ENCODE results near the gene KDM7A.
"Not testable (repeated sequence)": the region's sequence is repeated elsewhere in the genome, so short reads cannot be mapped to it uniquely, and the experiment has no call there.

Gene KDM7A

DNA sequence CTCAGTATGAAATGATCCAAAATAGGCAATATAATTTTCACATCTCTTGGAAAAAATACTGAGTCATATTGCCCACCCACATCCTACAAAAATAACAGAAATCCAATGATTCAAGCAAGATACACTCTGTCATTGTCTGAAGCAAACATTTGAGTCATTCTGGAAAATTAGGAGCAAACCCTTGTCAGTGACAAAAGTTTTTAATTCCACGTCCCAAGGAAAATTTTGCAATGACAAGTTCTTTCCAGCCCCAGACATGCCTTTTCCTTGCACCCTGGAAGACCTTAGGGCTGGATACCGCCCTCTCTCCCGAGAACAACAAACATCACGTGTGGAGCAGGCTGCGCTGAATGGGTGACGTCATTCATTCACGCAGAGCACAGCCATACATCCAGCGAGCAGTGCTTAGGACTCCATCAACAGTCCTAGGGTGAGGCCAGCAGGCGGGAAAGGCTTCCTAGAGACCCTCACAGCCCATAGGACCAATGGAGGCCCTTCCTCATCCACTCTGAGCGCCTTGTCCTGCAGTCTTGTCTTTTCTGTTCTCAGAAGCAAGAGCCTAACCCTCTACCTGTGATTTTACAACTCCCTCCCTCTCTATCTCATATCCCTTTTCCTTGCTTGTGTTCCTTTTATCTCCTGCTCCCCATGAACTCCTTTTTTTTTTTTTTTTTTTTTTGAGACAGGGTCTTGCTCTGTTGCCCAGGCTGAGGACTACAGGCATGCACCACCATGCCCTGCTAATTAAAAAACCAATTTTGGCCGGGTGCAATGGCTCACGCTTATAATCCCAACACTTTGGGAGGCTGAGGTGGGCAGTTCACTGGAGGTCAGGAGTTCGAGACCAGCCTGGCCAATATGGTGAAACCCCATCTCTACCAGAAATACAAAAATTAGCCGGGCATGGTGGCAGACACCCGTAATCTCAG, 23.5 kb upstream of the KDM7A start:
- no peak for DNase-seq

DNA sequence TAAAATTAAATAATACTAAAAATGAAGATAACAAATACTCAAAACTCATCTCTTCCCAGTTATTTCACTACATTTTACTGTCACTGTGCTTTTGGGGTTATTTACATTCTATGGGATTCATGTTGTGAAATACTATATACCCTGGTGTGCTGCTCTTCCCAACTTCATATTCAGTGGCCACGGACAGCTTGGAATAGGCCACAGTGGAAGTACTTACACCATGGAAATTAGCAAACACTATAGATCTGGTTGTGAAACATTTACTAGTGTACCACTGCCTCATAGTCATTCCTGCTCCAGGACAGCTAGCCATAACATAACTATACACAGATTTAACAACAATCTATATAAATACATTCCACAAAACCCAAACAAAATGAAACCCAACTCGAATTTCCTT, 21.2 kb upstream of the KDM7A start:
- DNase-seq, result no peak

DNA sequence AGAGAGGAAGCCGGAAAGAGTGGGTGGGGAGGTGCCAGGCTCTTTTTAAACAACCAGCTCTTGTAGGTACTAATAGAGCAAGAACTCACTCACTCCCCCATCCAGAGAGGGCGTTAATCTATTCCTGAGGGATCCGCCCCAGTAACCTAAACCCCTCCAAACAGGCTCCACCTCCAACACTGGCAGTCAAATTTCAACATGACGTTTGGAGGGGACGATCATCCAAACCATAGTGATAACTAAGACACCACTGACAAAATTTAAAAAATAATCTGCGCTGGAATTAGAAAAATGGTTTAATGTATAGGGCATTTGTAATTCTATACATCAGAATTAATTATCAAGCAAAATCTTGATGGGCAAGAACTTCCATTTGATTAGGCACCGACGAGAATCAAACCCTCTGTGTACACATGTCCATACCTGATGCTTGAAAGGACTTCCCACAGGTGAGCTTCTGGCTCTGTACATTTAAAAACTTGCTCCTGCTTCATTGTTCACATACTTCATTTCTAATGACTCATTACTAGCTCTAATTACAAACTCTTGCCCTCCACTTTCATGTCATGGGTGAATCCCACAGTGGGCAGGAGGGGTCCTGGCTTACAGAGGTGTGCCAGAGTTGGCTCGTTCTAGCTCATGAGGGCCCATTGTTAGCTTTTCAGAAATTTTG, 20.6 kb upstream of the KDM7A start:
- no peak for DNase-seq

DNA sequence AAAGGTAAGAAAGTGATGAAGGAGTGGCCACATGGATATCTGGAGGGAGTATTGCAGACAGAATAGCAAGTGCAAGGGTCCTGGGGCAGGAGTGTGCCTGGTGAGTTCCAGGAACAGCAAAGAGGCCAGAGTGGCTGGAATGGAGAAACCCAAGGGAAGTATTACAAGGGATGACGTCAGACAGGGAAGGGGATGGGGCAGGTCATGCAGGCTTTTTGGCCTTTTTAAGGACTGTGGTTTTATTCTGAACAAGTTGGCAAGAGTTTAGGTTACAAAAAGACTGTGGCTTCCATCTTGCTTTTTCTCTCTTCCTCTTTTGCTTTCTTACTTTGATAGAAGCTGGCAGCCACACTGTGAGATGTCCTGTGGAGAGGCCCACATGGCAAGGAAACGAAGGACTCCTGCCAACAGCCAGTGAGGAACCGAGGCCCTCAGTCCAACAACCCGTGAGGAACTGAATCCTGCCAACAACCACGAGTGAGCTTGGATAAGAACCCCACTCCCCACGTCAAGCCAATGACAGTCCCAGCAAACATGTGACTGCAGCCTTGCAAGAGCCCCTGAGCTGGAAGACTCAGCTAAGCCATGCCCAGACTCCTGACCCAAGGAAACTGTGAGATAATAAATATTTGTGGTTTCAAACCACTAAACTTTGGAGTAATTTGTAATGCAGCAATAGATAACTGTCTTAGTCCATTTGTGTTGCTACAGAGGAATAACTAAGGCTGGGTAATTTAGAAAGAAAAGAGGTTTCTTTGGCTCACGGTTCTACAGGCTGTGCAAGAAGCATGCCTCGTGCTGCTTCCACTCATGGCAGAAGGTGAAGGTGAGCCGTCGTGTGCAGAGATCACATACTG, 19.8 kb upstream of the KDM7A start:
- no peak for DNase-seq

DNA sequence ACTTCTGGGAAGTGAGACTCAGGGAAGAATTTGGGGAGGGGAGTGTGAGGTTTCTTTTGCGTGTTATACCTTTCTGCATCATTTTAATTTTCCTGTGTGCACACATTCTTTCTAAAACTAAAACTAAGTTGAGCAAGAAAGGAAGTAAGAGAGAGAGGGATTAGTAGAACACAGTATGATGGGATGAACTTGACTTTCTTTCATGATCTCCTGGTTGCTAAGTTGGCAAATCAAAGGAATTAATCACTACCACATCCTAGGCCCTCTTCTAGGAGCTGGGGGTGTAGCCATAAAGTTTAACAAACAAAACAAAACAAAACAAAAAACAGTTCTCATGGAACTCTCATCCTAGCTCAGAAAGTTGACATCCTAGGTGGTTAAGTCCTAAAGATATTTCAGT, 19.1 kb upstream of the KDM7A start:
- DNase-seq, result no peak

DNA sequence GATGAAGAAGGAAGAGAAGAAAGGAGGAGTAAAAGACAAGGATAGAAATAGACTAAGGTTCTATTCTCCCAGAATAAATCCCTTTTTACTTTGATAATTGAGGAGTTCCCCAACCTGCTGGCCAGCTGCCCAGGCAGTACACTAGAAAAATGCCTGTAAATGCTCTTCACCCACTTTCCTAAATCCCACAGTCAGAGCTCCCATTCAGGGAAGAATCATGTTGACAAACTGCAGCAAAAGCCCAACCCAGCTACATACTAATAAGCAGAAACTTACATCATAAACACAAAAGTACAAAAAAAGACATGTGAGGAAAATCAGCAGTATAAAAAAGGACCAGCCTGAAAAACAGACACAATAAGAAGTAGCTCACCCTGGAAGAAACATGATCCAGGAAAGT, 15.8 kb upstream of the KDM7A start:
- DNase-seq, result no peak

DNA sequence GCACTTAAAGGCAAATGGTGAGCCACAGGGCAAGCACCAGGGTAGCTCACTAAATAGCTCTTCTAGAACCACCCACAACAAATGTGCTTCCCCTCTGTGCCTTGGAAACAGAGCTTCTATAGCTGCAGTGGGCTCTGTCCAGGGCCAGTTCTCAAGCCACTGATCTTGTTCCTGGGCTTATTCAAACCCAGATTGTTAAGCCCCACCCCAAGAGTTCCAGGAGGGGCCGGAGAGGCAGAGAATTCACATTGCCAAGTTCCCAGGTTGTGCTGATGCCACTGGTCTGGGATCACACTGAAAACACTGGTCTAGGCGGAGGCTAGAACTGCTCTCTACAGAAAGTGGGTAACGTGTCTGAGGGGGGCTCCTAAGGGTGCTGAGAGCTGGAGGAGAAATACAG, 15.4 kb upstream of the KDM7A start:
- DNase-seq, result no peak

DNA sequence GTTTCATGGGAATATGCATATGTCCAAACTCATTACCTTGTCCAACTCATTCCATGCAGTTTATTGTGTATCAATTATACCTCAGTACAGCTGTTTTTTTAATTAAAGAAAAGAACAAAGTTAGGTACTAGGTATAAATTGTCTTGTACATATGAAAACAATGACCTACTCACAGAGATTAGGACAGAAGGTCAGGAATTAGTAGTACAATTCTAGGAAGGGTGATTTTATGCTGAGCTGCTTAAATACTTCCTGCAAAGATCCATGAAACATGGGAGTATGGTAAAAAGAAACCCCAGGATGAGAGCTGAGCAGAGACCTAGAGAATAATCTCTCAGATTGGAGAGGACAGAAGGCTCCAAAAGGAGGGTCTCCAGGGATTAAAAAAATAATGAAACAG, 13.8 kb upstream of the KDM7A start:
- no peak for DNase-seq

DNA sequence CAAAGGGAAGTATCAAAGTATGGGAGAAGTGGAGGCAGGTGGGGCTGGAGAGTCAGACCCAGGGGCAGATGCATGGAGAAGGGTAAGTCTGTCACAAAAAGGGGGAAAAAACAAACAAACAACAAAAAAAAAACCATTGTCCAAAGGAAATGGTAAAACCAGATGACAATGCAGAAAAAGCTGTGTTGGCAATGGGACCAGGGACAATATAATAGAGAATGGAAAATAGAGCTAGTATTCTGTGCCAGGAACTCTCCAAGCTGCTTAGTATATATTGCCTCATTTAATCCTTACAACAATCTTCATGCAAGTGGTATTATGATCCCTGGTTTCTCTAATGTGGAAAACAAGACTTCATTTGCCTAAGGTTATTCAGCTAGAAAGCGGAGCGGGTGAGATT, 13.1 kb upstream of the KDM7A start:
- no peak for DNase-seq

DNA sequence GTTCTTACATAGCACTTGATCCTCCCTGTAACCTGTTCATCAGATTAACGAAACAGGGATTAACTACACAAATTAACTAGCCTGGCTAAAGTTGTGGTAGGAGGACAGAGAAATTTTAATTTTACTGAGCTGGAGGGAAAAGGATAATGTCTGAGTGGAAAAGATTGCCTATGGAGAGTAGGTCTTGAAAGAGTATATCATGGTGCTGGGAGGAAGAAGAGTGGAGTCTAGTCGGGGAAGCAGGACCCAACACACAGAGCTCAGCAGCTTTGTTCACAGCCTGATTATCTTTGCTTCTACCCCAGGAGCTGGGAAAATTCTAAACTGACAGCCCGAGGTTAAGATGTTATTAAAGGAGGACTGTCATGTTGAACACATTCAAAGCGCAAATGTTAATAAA, 6.1 kb upstream of the KDM7A start:
- DNase-seq, result no peak

DNA sequence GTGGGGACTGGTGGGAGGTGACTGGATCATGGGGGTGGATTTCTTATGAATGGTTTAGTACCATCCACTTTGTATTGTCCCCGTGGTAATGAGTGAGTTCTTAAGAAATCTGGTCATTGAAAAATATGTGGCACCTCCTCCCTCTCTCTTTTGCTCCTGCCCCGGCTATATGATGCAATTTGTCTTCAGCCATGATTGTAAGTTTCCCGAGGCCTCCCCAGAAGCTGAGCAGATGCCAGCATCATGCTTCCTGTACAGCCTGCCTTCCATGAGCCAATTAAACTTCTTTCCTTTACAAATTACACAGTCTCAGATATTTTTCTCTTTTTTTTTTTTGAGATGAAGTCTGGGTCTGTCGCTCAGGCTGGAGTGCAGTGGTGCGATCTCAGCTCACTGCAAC, 2.6 kb upstream of the KDM7A start:
- DNase-seq, result no peak

DNA sequence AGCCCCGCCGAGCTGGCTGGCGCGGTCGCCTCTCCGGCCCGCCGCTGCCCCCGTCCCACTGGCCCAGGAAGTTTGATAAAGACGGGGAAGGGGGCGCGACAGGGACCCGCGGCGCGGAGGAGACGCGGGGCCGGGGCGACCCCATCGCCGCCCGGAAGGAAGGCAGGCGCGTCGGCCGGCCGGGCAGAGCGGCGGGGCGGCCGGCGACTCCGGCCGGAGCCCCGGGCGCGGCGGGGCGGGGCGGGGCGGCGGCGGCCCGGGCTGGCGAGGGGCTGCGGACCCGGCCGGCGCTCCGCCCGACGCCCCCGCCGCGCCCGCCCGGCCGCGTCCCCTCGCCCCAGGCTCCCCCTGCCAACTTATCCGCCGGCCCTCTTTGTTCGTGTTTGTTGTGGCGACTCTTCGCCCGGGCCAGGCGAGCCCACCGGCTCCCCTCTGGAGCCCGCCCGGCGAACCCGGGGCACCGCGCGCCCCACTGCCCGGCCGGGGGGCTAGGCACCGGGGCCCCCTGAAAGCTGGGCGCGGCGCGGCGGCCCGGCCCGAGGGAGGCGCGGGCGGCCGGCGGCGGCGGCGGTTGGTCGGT, 571 bp downstream of the KDM7A start:
- no peak for DNase-seq

DNA sequence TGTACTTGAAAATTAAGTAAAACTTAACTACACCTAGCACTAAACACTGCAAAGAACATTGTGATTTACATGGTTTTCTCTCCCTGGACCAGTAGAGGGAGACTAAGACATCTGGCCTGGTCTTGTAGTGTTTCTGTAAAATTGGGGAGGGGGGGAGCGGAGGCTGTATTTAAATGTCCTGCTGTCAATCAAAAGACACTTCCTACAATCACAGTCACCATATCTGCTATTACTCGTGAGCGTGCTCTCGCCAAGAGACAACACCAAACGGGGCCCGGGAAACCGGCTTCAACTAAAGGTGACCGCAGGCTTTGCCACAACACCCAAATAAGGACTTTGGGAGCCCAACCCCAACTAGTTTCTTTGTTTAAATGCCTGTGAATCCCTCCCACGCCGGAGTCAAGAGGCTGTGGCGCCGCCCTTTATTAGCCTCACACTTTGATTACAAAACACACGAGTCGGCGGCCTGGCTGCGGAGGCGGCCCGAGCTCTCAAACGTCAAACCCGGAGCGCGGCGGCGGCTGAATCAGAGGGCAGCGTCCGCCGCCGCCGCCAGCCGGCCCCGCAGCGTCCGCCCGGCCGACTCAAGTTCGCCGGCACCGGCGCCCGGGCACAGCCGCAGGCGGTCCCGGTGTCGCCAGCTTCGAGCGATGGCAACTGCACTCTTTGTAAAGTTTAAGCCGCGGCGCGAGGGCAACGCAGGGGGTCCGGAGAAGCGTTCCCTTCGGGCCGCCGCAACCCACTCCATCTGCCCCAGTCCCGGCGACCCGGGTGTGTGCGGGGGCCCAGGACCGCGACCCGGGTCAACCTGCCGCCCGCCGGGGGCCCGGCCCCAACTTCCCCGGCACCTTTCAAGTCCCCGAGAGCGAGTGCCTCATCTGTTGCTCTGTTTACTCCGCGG, 1.3 kb downstream of the KDM7A start:
- DNase-seq, result peak; percentile 81

DNA sequence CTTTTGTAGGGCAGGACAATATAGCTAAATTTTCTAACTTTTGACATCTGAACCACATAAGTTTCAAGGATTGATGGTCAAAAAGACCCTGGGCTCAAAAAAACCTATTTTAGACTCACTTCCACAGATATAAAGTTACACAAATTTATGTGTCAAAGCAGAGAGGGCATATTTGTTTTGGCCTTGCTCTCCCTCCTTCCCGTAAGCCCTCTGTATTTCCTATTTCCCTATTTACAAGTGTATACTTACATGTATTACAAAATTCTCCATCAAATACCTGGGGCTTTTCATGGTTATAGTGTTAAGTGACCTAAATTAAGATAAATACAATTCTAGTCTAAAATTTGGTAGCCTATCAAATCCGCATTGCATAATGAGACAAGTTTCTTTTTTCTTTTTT, 2.6 kb downstream of the KDM7A start:
- DNase-seq, result no peak

DNA sequence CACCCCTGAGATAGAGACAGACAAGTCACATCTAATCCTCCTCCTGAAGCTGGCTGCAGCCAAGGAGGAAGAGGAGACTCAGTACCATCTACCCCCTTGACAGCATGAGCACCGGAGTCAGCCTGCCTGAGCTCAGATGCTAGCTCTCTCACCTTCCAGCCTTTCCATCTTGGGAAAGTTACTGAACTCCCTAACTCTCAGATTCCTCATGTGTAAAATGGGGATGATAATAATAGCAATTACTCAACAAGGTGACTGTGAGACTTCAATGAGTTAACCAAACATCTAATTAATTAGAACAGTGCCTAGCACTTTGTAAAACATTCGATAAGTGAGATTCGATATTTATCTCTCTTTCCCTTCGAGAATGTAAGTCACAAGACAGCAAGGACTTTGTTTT, 6.4 kb downstream of the KDM7A start:
- DNase-seq, result no peak

DNA sequence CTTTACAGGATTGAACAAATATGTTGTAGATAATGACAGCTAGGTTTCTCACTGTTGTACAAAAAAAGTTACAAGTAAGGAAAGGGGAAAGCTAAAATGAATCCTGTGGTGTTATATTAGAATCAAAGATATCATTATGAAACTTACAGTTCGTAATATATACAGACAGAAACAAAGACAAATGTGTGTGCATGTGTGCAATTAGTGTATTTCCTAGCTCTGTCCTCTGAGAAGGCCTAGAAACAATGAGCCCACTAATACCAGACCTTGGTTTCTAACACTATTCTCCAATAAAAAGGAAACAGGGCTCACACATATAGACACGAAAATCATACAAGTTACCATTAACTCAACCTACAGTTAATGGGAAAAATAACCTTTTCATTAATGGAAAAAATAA, 8.0 kb downstream of the KDM7A start:
- no peak for DNase-seq

DNA sequence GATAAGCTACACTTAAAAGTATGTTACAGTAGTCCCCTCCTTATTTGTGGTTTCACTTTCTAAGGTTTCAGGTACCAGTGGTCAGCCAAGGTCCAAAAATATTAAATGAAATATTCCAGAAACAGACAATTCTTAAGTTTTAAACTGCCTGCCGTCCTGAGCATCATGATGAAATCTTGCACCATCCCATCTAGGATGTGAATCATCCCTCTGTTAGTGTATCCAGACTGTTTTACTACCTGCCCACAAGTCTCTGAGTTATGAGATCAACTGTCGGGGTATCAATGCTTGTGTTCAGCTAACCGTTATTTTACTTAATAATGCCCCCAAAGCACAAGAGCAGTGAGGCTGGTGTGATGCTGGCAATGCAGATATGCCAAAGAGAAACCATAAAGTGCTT, 11.4 kb downstream of the KDM7A start:
- no peak for DNase-seq

DNA sequence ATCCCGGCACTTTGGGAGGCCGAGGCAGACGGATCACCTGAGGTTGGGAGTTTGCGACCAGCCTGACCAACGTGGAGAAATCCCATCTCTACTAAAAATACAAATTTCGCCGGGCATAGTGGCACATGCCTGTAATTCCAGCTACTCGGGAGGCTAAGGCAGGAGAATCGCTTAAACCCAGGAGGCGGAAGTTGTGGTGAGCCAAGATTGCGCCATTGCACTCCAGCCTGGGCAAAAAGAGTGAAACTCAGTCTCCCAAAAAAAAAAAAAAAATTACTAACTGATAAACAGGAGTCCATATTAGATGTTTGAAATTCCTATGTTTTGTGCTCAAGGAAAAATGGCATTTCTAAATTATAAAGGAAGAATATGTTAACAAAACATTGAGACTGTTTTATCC, 14.7 kb downstream of the KDM7A start:
- not testable (repeated sequence) for DNase-seq

DNA sequence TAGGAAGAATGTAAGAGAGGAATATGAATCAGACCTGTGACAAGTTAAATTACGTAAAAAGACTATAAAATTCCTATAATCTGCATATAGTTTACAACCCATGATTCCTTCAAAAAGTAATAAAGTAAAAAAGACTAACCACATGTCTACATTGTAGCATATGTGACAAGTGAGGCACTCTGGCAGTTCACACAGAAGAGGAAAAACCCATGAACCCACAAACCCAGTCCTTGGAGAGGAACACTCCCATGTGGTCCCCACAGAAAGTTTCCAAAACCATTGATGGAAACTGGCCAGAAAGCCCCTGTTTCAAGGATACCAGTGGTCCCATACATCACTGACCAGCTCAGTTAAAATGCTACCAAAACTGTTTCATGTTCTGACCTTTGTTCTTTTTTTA, 15.7 kb downstream of the KDM7A start:
- no peak for DNase-seq

DNA sequence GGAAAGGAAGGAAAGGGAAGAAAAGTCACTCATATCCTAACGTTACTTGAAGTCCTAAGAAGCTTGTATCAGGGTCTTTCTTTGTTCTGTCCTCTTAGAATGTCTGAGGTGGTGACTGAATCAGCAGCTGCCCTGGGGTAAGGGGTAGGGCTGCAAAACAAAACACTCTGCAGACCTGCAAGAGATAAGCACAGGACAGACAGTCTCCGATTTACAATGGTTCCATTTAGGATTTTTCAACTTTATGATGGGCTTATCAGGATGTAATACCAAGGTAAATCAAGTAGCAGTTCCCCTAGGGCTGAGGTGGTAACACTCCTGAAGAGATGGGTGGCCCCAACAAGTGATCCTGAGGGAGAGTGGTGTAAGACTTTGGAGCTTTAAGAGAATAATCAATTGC, 16.5 kb downstream of the KDM7A start:
- no peak for DNase-seq

DNA sequence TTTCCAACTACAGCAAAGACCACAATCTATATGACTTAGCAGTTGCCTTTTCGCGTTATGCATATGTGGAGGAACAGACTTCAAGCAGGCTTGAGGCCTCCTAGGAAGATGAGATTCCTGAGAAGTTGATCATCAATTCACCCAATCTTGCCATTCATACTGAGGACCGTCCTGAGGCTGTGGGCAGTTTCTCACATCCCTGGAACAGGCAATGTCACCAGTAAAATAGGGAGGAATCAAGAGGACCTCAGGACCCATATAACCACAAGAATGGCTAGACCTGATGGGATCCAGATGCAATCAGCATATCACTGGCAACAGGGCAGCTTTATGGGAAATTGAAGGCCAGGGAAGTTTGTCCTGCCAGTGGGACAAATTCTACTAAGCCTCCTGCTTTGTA, 17.3 kb downstream of the KDM7A start:
- DNase-seq, result no peak

DNA sequence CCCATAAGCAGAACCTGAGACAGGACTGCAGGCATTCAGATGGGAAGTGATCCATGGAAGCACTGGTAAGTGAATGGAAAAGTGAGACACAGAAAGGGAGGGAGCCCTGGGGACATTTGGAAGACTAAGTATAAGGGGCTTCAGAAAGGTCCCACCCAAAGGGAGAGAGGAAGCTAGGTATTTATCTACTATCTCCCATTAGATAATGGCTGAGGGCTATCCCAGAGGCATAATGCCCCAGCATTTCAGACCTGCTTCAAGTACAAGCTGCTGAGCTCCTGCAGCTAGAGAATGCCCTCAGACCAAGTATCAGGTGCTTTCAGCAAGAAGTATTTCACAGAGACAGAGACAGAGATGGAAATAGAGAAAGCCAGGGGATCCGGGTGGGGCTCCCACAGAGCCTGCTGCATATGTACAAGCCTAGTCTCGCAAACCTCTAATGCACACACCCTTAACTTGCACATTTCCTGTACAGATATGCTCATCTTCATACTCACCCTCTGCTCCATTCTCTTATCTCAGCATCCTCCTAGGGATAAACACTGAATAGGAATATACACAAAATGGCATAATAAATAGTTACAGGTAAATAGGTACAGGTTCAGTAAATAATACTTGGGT, 20.2 kb downstream of the KDM7A start:
- no peak for DNase-seq
